ENCODE data around the gene CHRNB4.

CHRNB4 gene

GRCh38 chr15:78598348-78598747 is 42.7 kb downstream of the CHRNB4 start:
- Histone ChIP-seq H3K9me3 (ENCODE audit: control insufficient read depth in 1 of 2, low read length in 2 of 2) (no peaks in the 10 kb centered on the region), H3K4me3 (ENCODE audit: low read depth in 1 of 2, low read length in 2 of 2) (no peak overlapping the region), H3K9ac (ENCODE audit: low read depth in 1 of 2, low read length in 2 of 2) (no peak overlapping the region), H3K4me1 (ENCODE audit: control insufficient read depth in 1 of 2, insufficient read depth in 2 of 2, low read length in 2 of 2) (no peaks in the 10 kb centered on the region), H3K36me3 (ENCODE audit: control insufficient read depth in 1 of 2, insufficient read depth in 2 of 2, low read length in 2 of 2) (no peaks in the 10 kb centered on the region), H3K27ac (ENCODE audit: low read depth, low read length) (no peak overlapping the region), H3K27me3 (ENCODE audit: control insufficient read depth in 1 of 2, insufficient read depth in 2 of 2, low read length in 2 of 2) (no peaks in the 10 kb centered on the region)

GRCh38 chr15:78597583-78597982 is 43.4 kb downstream of the CHRNB4 start:
- no peak overlapping the region for H3K27ac ChIP-seq (ENCODE audit: low read depth, low read length)
- no peaks in the 10 kb centered on the region for H3K9me3 ChIP-seq (ENCODE audit: control insufficient read depth in 1 of 2, low read length in 2 of 2)
- no peaks in the 10 kb centered on the region for H3K4me1 ChIP-seq (ENCODE audit: control insufficient read depth in 1 of 2, insufficient read depth in 2 of 2, low read length in 2 of 2)
- no peak overlapping the region for H3K9ac ChIP-seq (ENCODE audit: low read depth in 1 of 2, low read length in 2 of 2)
- H3K4me3 ChIP-seq (ENCODE audit: low read depth in 1 of 2, low read length in 2 of 2): no peak overlapping the region
- H3K36me3 ChIP-seq (ENCODE audit: control insufficient read depth in 1 of 2, insufficient read depth in 2 of 2, low read length in 2 of 2): no peaks in the 10 kb centered on the region
- H3K27me3 ChIP-seq (ENCODE audit: control insufficient read depth in 1 of 2, insufficient read depth in 2 of 2, low read length in 2 of 2): no peaks in the 10 kb centered on the region

GRCh38 chr15:78574944-78575343 is 66.1 kb downstream of the CHRNB4 start:
- no peaks in the 10 kb centered on the region for H3K36me3 ChIP-seq (ENCODE audit: control insufficient read depth in 1 of 2, insufficient read depth in 2 of 2, low read length in 2 of 2)
- no peak overlapping the region for H3K9ac ChIP-seq (ENCODE audit: low read depth in 1 of 2, low read length in 2 of 2)
- no peaks in the 10 kb centered on the region for H3K4me1 ChIP-seq (ENCODE audit: control insufficient read depth in 1 of 2, insufficient read depth in 2 of 2, low read length in 2 of 2)
- peaks cover 0 to 4% of the 10 kb centered on the region in 2 donors for H3K27me3 ChIP-seq (ENCODE audit: control insufficient read depth in 1 of 2, insufficient read depth in 2 of 2, low read length in 2 of 2)
- no peaks in the 10 kb centered on the region for H3K9me3 ChIP-seq (ENCODE audit: control insufficient read depth in 1 of 2, low read length in 2 of 2)
- no peak overlapping the region for H3K27ac ChIP-seq (ENCODE audit: low read depth, low read length)
- no peak overlapping the region for H3K4me3 ChIP-seq (ENCODE audit: low read depth in 1 of 2, low read length in 2 of 2)
